GM12878 (cell line): ENCODE measurements around the gene AQP9. TPM values are rescaled to one million over a fixed set of nuclear protein-coding genes. Genes with fewer than 3 reads are reported as not detected.

Source experiments
- ATAC-seq: fragments of 200-7000 bp; cut with Tn5 transposase; 3 replicates; pipeline ENCODE4 v1.9.1; 2020; ENCODE audit warnings: mild to moderate bottlenecking, moderate library complexity
- BruUV-seq: library from RNA; stranded (reverse); fragments of 400-500 nt; replicated peaks from 2 replicates; lab custom pipeline; 2021; lab: Mats Ljungman, UMichigan
- CTCF ChIA-PET: fragments of 300-600 bp; sonication (Branson Sonifier 250); formaldehyde crosslinking; extraction: SDS; loops from one replicate; lab custom pipeline; 2021; ENCODE audit warnings: inconsistent platforms; lab: Yijun Ruan, JAX
- POLR2A ChIA-PET: fragments of 350-600 bp; formaldehyde crosslinking; extraction: SDS; loops from one replicate; lab custom pipeline; 2021; ENCODE audit warnings: inconsistent platforms; lab: Charles Lee
- RAD21 ChIA-PET: fragments of 300-600 bp; sonication (Branson Sonifier 250); formaldehyde crosslinking; loops from one replicate; lab custom pipeline; 2023; ENCODE audit warnings: antibody characterized with exemption; ENCODE audit not compliant: unreplicated experiment; lab: Charles Lee
- SMC1A ChIA-PET: fragments of 300-600 bp; sonication (Branson Sonifier 250); formaldehyde crosslinking; loops from one replicate; lab custom pipeline; 2023; ENCODE audit not compliant: unreplicated experiment, uncharacterized antibody; lab: Charles Lee
- DNase-seq: peaks from one replicate; pipeline ENCODE4 v3.0.0-alpha.2; 2011; ENCODE audit warnings: low read depth, low spot score
- FAIRE-seq: peaks from 3 replicates; lab custom pipeline; 2011; peaks lifted over from hg19 to GRCh38; lab: Jason Lieb, UNC
- H2AFZ ChIP-seq: 2 replicates; pipeline ENCODE4 v1.6.0; 2011; ENCODE audit warnings: low read depth, low read length, control low read depth; ENCODE audit not compliant: control insufficient read depth
- H3K27ac ChIP-seq: 2 replicates; pipeline ENCODE4 v1.5.1; 2011; ENCODE audit warnings: control low read depth; ENCODE audit not compliant: control insufficient read depth, insufficient read depth
- H3K27me3 ChIP-seq, 2 experiments: replicated peaks in 1 of 2; 2 replicates each; pipeline versions ENCODE4 v1.6.0 to v1.6.1; 2011; ENCODE audit warnings: low read length in 1 of 2; ENCODE audit not compliant: control insufficient read depth in 2 of 2, insufficient read depth in 2 of 2
- H3K36me3 ChIP-seq, 2 experiments: 2 replicates each; pipeline ENCODE4 v1.5.1; 2011; ENCODE audit warnings: low read length in 1 of 2; ENCODE audit not compliant: control insufficient read depth in 2 of 2, insufficient read depth in 2 of 2
- H3K4me1 ChIP-seq: 2 replicates; pipeline ENCODE4 v1.6.1; 2011; ENCODE audit warnings: mild to moderate bottlenecking, low read length, moderate library complexity, mixed read lengths; ENCODE audit not compliant: control insufficient read depth, insufficient read depth
- H3K4me2 ChIP-seq: 2 replicates; pipeline ENCODE4 v1.6.0; 2011; ENCODE audit warnings: control low read depth; ENCODE audit not compliant: control insufficient read depth, insufficient read depth
- H3K4me3 ChIP-seq: fragments of 200-600 bp; sonication (generic); 2 replicates; pipeline ENCODE4 v1.5.1; 2016
- H3K79me2 ChIP-seq: 2 replicates; pipeline ENCODE4 v1.6.0; 2011; ENCODE audit warnings: low read length; ENCODE audit not compliant: control insufficient read depth, insufficient read depth
- H3K9ac ChIP-seq: 2 replicates; pipeline ENCODE4 v1.8.0; 2011; ENCODE audit warnings: low read length, control low read depth, mixed read lengths; ENCODE audit not compliant: control insufficient read depth, insufficient read depth
- H3K9me3 ChIP-seq: replicated peaks from 3 replicates; pipeline ENCODE4 v1.5.1; 2011; ENCODE audit warnings: mild to moderate bottlenecking, low read length; ENCODE audit not compliant: control insufficient read depth, insufficient read depth
- H4K20me1 ChIP-seq: 2 replicates; pipeline ENCODE4 v1.6.0; 2011; ENCODE audit not compliant: control insufficient read depth, insufficient read depth
- HCFC1 ChIP-seq: fragments of 150-350 bp; IDR thresholded peaks from 2 replicates; pipeline ENCODE4 v1.6.1; 2014; ENCODE audit warnings: low read length
- MEF2B ChIP-seq: fragments of 450-650 bp; IDR thresholded peaks from 2 replicates; pipeline ENCODE4 v1.6.1; 2018; ENCODE audit warnings: mild to moderate bottlenecking, moderate library complexity; ENCODE audit not compliant: partially characterized antibody, poor library complexity, severe bottlenecking
- NBN ChIP-seq: fragments of 450-650 bp; IDR thresholded peaks from 2 replicates; pipeline ENCODE4 v1.6.1; 2016
- SIN3A ChIP-seq: IDR thresholded peaks from 2 replicates; pipeline ENCODE4 v1.6.1; 2012; ENCODE audit warnings: low read depth, low read length, improper control_type of control experiment
- SMARCA5 ChIP-seq: fragments of 450-650 bp; IDR thresholded peaks from 2 replicates; pipeline ENCODE4 v1.6.1; 2017; ENCODE audit warnings: mild to moderate bottlenecking
- WGBS: methylation state at CpG from one replicate; pipeline ENCODE4 v1.1.6; 2016; ENCODE audit warnings: low lambda C conversion rate; ENCODE audit not compliant: insufficient replicate concordance, insufficient coverage; ENCODE audit errors: missing lambda C conversion rate; 5-methylcytosine and 5-hydroxymethylcytosine counted together
- in situ Hi-C: fragments of 300-500 bp; cut with MboI; formaldehyde crosslinking; loops from 9 replicates; pipeline ENCODE4 v1.14.3; 2018; ENCODE audit warnings: mixed read lengths
- intact Hi-C: fragments of 100-400 bp; cut with micrococcal nuclease; formaldehyde crosslinking; loops from one replicate; pipeline ENCODE4 v1.14.2; 2022; ENCODE audit not compliant: unreplicated experiment
- polyA plus RNA-seq, 11 experiments: library from polyadenylated mRNA; depleted of rRNA in 4 of 11; unstranded in 6 of 11; stranded (reverse) in 5 of 11; fragments of >200 nt; fragmentation: Nextera tagmentation in 4 of 11; fragmentation: Illumina TruSeq in 1 of 11; extraction: Ambion mirVana in 4 of 11; extraction: Trizol in 1 of 11; gene quantifications; 1 replicate in 1 of 11; 2 replicates in 10 of 11; pipeline versions ENCODE4 v1.2.1 to v1.2.3, GENCODE V29; 2011 to 2016; ENCODE audit warnings: inconsistent platforms in 2 of 11, missing spikeins in 2 of 11, low read depth in 1 of 11
- total RNA-seq, 4 experiments: library from RNA; depleted of rRNA in 3 of 4; stranded (reverse); fragments of >200 nt in 3 of 4; fragmentation: Illumina TruSeq in 1 of 4; extraction: Trizol in 1 of 4; gene quantifications; 2 replicates each; pipeline versions ENCODE4 v1.2.1 to v1.2.3, GENCODE V29; 2013 to 2021
- TF ChIP-seq, protein P1 (sequence below): fragments of 450-650 bp; IDR thresholded peaks from 2 replicates; pipeline ENCODE4 v1.6.1; 2017; ENCODE audit warnings: antibody characterized with exemption, mild to moderate bottlenecking, moderate library complexity

The AQP9 gene
- total and polyA plus RNA-seq, 10 of the 15 experiments (the other 5 are each of a cell fraction or from before 2014, with no cell fraction given), result 0.05 to 3.0 (median 0.22) TPM

DNA sequence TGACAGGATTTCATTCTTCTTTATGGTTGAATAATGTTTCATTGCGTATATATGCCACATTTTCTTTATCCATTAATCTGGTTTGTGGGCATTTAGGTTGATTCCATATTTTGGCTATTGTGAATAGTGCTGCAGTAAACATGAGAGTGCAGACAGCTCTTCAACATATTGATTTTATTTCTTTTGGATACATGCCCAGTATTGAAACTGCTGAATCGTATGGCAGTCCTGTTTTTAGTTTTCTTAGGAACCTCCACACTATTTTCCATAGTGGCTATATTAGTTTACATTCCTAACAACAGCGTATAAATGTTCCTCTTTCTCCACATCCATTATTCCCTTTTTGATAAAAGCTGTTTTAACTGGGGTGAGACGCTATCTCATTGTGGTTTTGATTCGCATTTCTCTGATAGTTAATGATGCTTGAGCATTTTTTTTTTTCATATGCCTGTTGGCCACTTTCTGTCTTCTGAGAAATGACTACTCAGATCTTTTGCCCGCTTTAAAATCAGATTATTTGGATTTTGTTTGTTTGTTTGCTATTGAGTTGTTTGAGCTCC lies 21.7 kb downstream of the AQP9 start:
- SMC1A ChIA-PET, result interaction anchor here (0.9 kb wide), 1 partner anchor 23 kb away, joined by 4 read pairs; no protein-coding TSS in a partner anchor
- H2AFZ ChIP-seq, result no peak overlapping the region
- no peak overlapping the region for H3K4me3 ChIP-seq
- no peak overlapping the region for H3K4me2 ChIP-seq
- BruUV-seq, result no TSS peak
- no peaks in the 10 kb centered on the region for H3K9me3 ChIP-seq
- POLR2A ChIA-PET, result no interaction called here
- intact Hi-C loops, result no loop called here
- no peak overlapping the region for H3K9ac ChIP-seq
- RAD21 ChIA-PET, result no interaction called here
- no peak overlapping the region for H3K27ac ChIP-seq
- no peaks in the 10 kb centered on the region for H3K36me3 ChIP-seq
- no peaks in the 10 kb centered on the region for H4K20me1 ChIP-seq
- 20% methylated on average over 6 of the region's 6 CpGs for WGBS
- H3K4me1 ChIP-seq, result no peaks in the 10 kb centered on the region
- in situ Hi-C loops, result no loop called here
- H3K27me3 ChIP-seq, result peaks cover 0 to 4% of the 10 kb centered on the region in 2 experiments; a peak in 2 of 4 replicates
- ATAC-seq (no peak), DNase-seq (no peak), FAIRE-seq (no peak)
- TF ChIP-seq, protein P1, sequence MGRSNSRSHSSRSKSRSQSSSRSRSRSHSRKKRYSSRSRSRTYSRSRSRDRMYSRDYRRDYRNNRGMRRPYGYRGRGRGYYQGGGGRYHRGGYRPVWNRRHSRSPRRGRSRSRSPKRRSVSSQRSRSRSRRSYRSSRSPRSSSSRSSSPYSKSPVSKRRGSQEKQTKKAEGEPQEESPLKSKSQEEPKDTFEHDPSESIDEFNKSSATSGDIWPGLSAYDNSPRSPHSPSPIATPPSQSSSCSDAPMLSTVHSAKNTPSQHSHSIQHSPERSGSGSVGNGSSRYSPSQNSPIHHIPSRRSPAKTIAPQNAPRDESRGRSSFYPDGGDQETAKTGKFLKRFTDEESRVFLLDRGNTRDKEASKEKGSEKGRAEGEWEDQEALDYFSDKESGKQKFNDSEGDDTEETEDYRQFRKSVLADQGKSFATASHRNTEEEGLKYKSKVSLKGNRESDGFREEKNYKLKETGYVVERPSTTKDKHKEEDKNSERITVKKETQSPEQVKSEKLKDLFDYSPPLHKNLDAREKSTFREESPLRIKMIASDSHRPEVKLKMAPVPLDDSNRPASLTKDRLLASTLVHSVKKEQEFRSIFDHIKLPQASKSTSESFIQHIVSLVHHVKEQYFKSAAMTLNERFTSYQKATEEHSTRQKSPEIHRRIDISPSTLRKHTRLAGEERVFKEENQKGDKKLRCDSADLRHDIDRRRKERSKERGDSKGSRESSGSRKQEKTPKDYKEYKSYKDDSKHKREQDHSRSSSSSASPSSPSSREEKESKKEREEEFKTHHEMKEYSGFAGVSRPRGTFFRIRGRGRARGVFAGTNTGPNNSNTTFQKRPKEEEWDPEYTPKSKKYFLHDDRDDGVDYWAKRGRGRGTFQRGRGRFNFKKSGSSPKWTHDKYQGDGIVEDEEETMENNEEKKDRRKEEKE, result no peak
- TF ChIP-seq SMARCA5, result no peak
- no peak for TF ChIP-seq HCFC1
- no peak for TF ChIP-seq MEF2B
- no peak for TF ChIP-seq SIN3A
- TF ChIP-seq NBN, result no peak
- TF ChIP-seq, all 136 proteins: peak for 0
- CTCF ChIA-PET, result no interaction called here
- no peaks in the 10 kb centered on the region for H3K79me2 ChIP-seq
